H1 (cell line): ENCODE measurements around the gene ZNF837. TPM values are rescaled to one million over a fixed set of nuclear protein-coding genes. Genes with fewer than 3 reads are reported as not detected.

Experiments
- BACH1 ChIP-seq: IDR thresholded peaks from 2 replicates; pipeline ENCODE4 v1.6.1; 2012; ENCODE audit warnings: low read length, improper control_type of control experiment
- BCL11A ChIP-seq, 2 experiments: IDR thresholded peaks; one replicate each; pipeline ENCODE4 v1.6.1; 2011; ENCODE audit warnings: low read depth in 2 of 2, low read length in 2 of 2, mild to moderate bottlenecking in 2 of 2
- CBX5 ChIP-seq: fragments of 300-800, 300-1000 bp; sonication (generic); IDR thresholded peaks from 2 replicates; pipeline ENCODE4 v1.7.1; 2016; ENCODE audit warnings: antibody characterized with exemption, low read length, low read depth
- CHD1 ChIP-seq: IDR thresholded peaks from 2 replicates; pipeline ENCODE4 v1.6.1; 2012; ENCODE audit warnings: low read depth, low read length, improper control_type of control experiment
- EGR1 ChIP-seq: IDR thresholded peaks from 2 replicates; pipeline ENCODE4 v1.6.1; 2011; ENCODE audit warnings: low read depth, low read length, borderline replicate concordance
- EZH2 ChIP-seq: fragments of 200-600 bp; sonication (generic); IDR thresholded peaks from 2 replicates; pipeline ENCODE4 v1.7.1; 2012; ENCODE audit warnings: low read depth, mild to moderate bottlenecking, moderate library complexity, low read length, inconsistent platforms; ENCODE audit not compliant: severe bottlenecking
- HDAC2 ChIP-seq, 2 experiments: fragments of 300-600 bp in 1 of 2; sonication (generic) in 1 of 2; IDR thresholded peaks; 2 replicates each; pipeline ENCODE4 v1.6.1; 2011 to 2012; ENCODE audit warnings: low read depth in 2 of 2, low read length in 2 of 2, mild to moderate bottlenecking in 2 of 2, moderate library complexity in 2 of 2, borderline replicate concordance in 1 of 2, inconsistent platforms in 1 of 2
- HDAC6 ChIP-seq: IDR thresholded peaks from one replicate; pipeline ENCODE4 v1.7.1; 2012; ENCODE audit warnings: low read depth, mild to moderate bottlenecking, inconsistent platforms, low read length, moderate library complexity
- NANOG ChIP-seq: IDR thresholded peaks from 2 replicates; pipeline ENCODE4 v1.6.1; 2011; ENCODE audit warnings: low read length, low read depth, mild to moderate bottlenecking, inconsistent platforms; ENCODE audit not compliant: insufficient read depth, poor library complexity, severe bottlenecking
- PHF8 ChIP-seq: fragments of 200-600 bp; sonication (generic); conservative IDR thresholded peaks from 2 replicates; pipeline ENCODE4 v1.7.1; 2012; ENCODE audit warnings: low read depth, mild to moderate bottlenecking, inconsistent platforms, low read length, moderate library complexity
- RXRA ChIP-seq: IDR thresholded peaks from 2 replicates; pipeline ENCODE4 v1.6.1; 2011; ENCODE audit warnings: low read depth, mild to moderate bottlenecking, low read length, moderate library complexity; ENCODE audit not compliant: insufficient read depth
- SAP30 ChIP-seq: fragments of 300-600 bp; sonication (generic); IDR thresholded peaks from 2 replicates; pipeline ENCODE4 v1.7.1; 2012; ENCODE audit warnings: low read length, moderate library complexity, mild to moderate bottlenecking, inconsistent platforms; ENCODE audit not compliant: insufficient read depth, insufficient replicate concordance
- SUZ12 ChIP-seq: fragments of 200-600 bp; sonication (generic); IDR thresholded peaks from 2 replicates; pipeline ENCODE4 v1.6.1; 2012; ENCODE audit warnings: mild to moderate bottlenecking, inconsistent platforms, low read length, moderate library complexity, mixed read lengths
- TAF1 ChIP-seq: IDR thresholded peaks from 2 replicates; pipeline ENCODE4 v1.6.1; 2011; ENCODE audit warnings: mild to moderate bottlenecking, low read depth, low read length
- TBP ChIP-seq: IDR thresholded peaks from 2 replicates; pipeline ENCODE4 v1.6.1; 2011; ENCODE audit warnings: low read depth, low read length, improper control_type of control experiment
- TCF12 ChIP-seq: IDR thresholded peaks from 2 replicates; pipeline ENCODE4 v1.6.1; 2011; ENCODE audit warnings: low read depth, mild to moderate bottlenecking, low read length
- polyA plus RNA-seq, 7 experiments: library from polyadenylated mRNA; depleted of rRNA in 3 of 7; stranded (reverse) in 5 of 7; unstranded in 2 of 7; fragments of >200 nt in 5 of 7; fragments of 200-250 nt in 2 of 7; gene quantifications; 1 replicate in 5 of 7; 2 replicates in 1 of 7; 4 replicates in 1 of 7; pipeline versions ENCODE4 v1.2.1 to v1.2.3, GENCODE V29; 2011 to 2013; ENCODE audit warnings: missing spikeins in 2 of 7, mixed read lengths in 2 of 7
- total RNA-seq: library from RNA; stranded (reverse); fragmentation: NEBNext Ultra II Directional; extraction: Animal tissue kit (Norgen Biotek cat#: 25700); gene quantifications from 2 replicates; pipeline ENCODE4 v1.2.1, GENCODE V29; 2021
- TF ChIP-seq, protein P1 (sequence below), 3 experiments: IDR thresholded peaks; 1 replicate in 2 of 3; 2 replicates in 1 of 3; pipeline versions ENCODE4 v1.5.1 to v1.6.1; 2011; ENCODE audit warnings: low read length in 3 of 3, mild to moderate bottlenecking in 3 of 3, inconsistent platforms in 2 of 3, low read depth in 1 of 3, moderate library complexity in 1 of 3; ENCODE audit not compliant: insufficient read depth in 1 of 3; ENCODE audit errors: control extremely low read depth in 1 of 3
- TF ChIP-seq, protein P2 (sequence below): IDR thresholded peaks from 2 replicates; pipeline ENCODE4 v1.6.1; 2011; ENCODE audit warnings: low read depth, mild to moderate bottlenecking, low read length; ENCODE audit not compliant: insufficient read depth
- TF ChIP-seq, protein P3 (sequence below): IDR thresholded peaks from 2 replicates; pipeline ENCODE4 v1.6.1; 2012; ENCODE audit warnings: inconsistent platforms

ZNF837 gene
- total and polyA plus RNA-seq, 2 of the 8 experiments (the other 6 are each of a cell fraction or from before 2014, with no cell fraction given): 1.9 to 3.3 TPM

DNA sequence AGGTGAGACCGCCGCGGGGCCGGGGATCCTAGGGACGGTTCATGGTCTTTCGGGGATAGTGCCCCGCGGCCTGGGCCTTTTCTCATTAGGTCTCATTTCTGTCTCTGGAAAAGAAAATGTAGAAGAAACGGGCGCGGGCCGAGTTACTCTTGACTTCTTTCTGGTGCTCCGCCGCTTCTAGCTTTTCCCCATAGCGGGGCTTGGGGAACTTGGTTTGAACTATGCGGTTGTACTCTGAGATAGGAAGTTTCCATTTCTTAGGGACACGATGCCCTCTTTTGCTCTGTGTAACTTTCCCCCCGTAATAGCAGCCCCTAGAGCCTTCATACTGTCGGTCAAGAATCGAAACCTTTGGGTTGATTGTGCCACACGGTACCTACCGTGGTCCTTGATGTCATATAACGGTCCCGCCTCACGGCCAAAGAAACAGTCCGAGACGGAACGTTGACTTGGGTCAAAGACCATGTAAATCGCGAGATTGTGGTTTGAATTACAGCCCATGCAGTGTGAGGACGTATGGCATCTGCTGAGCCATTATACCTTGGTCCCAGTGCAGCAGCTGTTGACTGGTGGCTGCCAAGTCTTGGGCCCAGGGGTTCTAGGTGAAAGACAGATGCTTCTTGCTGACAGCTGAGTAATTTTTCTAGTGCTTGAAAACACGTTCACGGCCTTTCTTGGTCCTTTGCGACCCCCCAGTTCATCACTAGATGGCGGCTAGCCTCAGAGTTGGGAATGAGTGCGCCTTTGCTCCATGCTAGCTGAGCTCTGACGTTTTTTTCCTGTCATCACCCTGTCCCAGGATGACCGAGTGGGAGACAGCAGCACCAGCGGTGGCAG is 6.7 kb upstream of the ZNF837 start (continued):
- no peak for TF ChIP-seq HDAC2 (IDR thresholded peaks at IDR 0.05; ENCODE audit: borderline replicate concordance in 1 of 2, low read depth in 2 of 2, low read length in 2 of 2)
- TF ChIP-seq TAF1: no peak
- TF ChIP-seq TCF12: no peak
- TF ChIP-seq, protein P1, sequence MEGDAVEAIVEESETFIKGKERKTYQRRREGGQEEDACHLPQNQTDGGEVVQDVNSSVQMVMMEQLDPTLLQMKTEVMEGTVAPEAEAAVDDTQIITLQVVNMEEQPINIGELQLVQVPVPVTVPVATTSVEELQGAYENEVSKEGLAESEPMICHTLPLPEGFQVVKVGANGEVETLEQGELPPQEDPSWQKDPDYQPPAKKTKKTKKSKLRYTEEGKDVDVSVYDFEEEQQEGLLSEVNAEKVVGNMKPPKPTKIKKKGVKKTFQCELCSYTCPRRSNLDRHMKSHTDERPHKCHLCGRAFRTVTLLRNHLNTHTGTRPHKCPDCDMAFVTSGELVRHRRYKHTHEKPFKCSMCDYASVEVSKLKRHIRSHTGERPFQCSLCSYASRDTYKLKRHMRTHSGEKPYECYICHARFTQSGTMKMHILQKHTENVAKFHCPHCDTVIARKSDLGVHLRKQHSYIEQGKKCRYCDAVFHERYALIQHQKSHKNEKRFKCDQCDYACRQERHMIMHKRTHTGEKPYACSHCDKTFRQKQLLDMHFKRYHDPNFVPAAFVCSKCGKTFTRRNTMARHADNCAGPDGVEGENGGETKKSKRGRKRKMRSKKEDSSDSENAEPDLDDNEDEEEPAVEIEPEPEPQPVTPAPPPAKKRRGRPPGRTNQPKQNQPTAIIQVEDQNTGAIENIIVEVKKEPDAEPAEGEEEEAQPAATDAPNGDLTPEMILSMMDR (IDR thresholded peaks at IDR 0.05; ENCODE audit: control extremely low read depth in 1 of 3, insufficient read depth in 1 of 3, low read depth in 1 of 3, low read length in 3 of 3): peak in 2 of 3 experiments; percentile 8 to 22; a peak in 1 of 4 replicates
- TF ChIP-seq PHF8: peak; percentile 60; the same call in 1 of the 2 replicates
- TF ChIP-seq EGR1: no peak
- no peak for TF ChIP-seq BCL11A (IDR thresholded peaks at IDR 0.05; ENCODE audit: low read depth in 2 of 2, low read length in 2 of 2)
- TF ChIP-seq SAP30: peak; percentile 41
- no peak for TF ChIP-seq EZH2
- no peak for TF ChIP-seq CBX5
- TF ChIP-seq TBP: no peak
- TF ChIP-seq NANOG: no peak
- TF ChIP-seq HDAC6: no peak
- TF ChIP-seq, protein P2, sequence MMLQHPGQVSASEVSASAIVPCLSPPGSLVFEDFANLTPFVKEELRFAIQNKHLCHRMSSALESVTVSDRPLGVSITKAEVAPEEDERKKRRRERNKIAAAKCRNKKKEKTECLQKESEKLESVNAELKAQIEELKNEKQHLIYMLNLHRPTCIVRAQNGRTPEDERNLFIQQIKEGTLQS: no peak
- TF ChIP-seq BACH1: no peak
- TF ChIP-seq SUZ12: no peak
- TF ChIP-seq CHD1: no peak
- TF ChIP-seq, protein P3, sequence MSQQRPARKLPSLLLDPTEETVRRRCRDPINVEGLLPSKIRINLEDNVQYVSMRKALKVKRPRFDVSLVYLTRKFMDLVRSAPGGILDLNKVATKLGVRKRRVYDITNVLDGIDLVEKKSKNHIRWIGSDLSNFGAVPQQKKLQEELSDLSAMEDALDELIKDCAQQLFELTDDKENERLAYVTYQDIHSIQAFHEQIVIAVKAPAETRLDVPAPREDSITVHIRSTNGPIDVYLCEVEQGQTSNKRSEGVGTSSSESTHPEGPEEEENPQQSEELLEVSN: no peak
- TF ChIP-seq RXRA: no peak
